ENCODE measurements around the gene EIF4G3.

- TF ChIP-seq POLR2A (IDR thresholded peaks at IDR 0.05) (no peak), CTCF (IDR thresholded peaks at IDR 0.05) (no peak)
Observed at GRCh38 chr1:20974951-20975350, 201.7 kb downstream of the EIF4G3 start.
